HG03095 (cell line): ENCODE measurements around the gene ZNF367.

Source experiments
- ATAC-seq: cut with Tn5 transposase; IDR thresholded peaks from one replicate; pipeline ENCODE4 v1.9.1; 2021; ENCODE audit warnings: moderate library complexity; ENCODE audit not compliant: unreplicated experiment

The ZNF367 gene

DNA sequence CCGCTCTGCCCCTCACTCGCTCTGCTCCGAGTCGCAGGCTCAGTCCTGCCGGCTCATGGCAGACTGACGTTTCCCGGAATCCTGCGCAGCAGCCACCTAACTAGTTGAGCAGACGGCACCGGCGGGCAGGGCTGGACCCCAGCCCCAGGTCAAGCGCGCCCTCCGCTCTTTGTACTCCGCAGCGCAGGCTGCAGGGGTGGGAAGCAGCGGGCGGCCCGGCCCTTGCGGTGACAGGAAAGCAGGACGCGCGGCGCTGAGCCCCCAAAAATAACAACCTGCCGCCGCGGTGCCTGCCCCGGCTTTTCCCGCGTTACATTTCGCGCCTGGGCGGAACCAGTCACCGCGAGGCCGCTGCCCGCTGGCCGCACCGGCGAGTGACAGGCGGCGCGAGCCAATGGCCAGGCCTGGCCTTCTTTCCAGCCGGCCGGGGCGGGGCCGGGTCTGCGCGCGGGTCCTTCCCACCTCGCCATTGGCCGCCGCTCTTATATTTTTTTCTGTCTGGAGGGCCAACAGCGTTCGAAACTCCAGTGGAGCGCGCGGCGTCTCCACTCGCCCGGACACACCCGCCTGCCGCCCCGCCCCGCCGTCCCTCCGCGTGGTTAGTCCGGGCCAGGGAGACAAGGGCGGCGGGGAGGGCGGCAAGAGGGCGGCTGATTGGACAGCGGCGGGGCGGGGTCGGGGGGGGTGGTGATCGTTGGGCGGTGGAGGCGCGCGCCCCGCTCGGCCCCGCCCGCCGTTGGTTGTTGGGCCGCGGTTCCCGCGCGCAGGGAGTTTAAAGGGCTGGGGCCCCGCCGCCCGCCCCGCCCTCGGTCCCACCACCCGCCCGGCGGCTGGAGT, at the start of gene ZNF367:
Gene ZNF367 (minus strand): TSS at position 288 of the 837 bp plus-strand sequence. CDS start 338 bp downstream, outside the sequence.
- ATAC-seq: peak; percentile 58

DNA sequence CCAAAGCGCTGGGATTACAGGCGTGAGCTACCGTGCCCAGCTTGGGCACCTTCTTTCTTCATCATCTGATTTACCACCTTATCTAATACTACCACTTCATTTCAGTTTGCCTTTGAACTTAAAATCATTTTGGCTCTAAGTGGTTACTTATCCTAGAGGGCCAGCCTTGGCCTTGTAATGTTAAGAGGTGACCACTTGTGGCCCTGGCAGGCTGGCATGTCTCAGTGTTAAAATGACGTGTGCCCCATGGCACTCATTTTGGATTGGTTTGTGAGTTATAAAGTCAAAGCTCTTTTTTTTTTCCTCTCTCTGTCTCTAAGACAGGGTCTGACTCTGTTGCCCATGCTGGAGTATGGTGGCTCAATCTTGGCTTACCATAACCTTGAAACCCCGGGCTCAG, 49.6 kb upstream of the ZNF367 start:
- no peak for ATAC-seq

DNA sequence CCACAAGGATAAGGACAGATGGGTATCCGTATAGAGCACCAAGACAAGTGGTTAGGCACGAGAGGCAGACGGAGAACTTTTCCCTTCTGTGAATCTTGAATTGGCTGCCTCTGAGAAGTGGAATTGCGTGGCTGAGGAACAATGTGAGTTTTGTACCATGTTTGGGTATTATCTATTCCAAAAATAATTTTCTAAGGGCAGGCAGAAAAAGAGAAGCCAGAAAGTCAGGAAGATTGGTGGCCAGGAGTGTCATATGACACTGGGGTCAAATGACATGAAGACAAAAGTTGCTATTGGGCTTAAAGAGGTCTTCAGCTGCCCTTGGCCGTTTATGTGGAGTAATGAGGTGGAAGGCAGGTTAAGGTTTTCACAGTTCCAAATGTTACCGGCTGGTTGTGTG, 46.3 kb upstream of the ZNF367 start:
- ATAC-seq: no peak

- ATAC-seq: no peak
Measured at GRCh38 chr9:96462541-96462940, 44.4 kb upstream of the ZNF367 start.

DNA sequence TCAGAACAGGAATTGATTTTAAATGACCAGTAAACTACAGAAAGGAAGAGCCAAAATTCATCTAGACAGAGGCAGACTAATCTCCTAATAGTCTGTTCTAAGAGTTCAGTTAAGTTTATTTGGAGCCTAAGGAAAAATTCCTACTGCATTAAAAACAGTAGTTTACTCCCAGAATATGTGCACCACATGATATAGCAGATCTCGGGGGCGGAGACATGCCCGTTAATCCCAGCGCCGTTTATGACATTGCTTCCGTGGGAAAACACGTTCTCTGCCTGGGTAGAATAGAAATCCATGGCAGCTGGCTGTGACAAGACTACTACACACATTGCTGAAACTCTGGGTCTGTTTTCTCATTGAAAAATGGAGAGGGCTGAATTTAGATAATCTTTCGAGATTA, 43.2 kb upstream of the ZNF367 start:
- ATAC-seq: no peak

- no peak for ATAC-seq
Measured at GRCh38 chr9:96460882-96461281, 42.7 kb upstream of the ZNF367 start.

GRCh38 chr9:96460470-96460869, 42.3 kb upstream of the ZNF367 start:
- no peak for ATAC-seq

- no peak for ATAC-seq
Measured at GRCh38 chr9:96459268-96460007, 41.3 kb upstream of the ZNF367 start.

DNA sequence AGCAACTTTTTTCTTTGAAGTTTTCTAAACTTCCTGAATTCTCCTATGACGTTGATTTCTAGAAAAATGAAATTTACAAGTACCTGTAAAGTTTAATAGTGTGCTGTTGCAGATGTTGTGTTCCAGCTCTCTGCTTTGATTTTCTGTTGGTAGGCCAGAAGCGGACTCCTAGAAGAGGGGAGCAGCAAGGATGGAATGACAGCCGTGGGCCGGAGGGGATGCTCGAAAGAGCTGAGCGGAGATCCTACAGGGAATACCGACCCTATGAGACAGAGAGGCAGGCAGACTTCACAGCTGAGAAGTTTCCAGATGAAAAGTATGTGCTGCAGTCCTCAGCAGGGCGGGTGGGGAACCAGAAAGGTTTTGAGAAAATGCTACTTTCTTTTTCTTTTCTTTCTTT, 40.1 kb upstream of the ZNF367 start:
- ATAC-seq: no peak

DNA sequence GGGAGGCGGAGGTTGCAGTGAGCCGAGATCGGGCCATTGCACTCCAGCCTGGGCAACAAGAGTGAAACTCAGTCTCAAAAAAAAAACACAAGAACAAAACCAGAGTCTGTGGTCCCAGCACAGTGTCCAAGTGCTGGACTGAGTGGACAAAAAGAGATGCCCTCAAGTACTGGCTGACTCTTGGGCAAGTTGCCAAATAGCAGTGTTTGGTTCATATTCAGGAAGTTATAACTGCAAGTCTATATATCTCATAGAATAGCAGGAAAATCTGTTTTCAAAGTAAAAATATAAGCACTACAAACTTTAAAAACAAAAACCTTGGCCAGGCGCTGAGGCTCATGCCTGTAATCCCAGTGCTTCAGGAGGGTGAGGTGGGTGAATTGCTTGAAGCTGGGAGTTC, 39.1 kb upstream of the ZNF367 start:
- no peak for ATAC-seq

DNA sequence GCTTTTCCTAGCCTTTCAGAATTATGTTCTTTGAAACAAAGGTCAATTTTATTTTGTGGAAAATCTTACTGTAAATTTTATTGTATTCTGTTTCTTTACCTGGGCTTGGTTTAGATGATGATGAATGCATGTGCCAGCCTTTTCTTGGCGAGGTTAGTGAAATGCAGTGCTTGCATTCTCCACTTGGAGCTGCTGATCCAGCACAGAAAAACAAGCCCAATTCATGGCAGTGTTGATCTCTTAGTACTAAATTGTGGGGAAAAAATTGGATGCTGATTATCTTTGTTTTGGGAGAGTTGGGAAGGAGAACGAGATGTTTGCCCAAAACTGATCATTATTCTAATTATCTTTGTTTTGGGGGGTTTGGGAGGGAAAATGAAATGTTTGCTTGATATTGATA, 35.5 kb upstream of the ZNF367 start:
- ATAC-seq: no peak

GRCh38 chr9:96450613-96451528, 32.7 kb upstream of the ZNF367 start:
- ATAC-seq: peak; percentile 5

- ATAC-seq: peak; percentile 92
Measured at GRCh38 chr9:96449845-96450612, 31.9 kb upstream of the ZNF367 start, which contains the start of gene HABP4. HABP4 (plus strand) TSS chr9:96450169; CDS start chr9:96450280, 111 bp downstream.

GRCh38 chr9:96449523-96449844, 31.3 kb upstream of the ZNF367 start:
- ATAC-seq: peak; percentile 11

GRCh38 chr9:96448546-96449170, 30.5 kb upstream of the ZNF367 start:
- ATAC-seq: no peak

GRCh38 chr9:96447406-96447805, 29.2 kb upstream of the ZNF367 start:
- ATAC-seq: no peak

- ATAC-seq: no peak
Measured at GRCh38 chr9:96442491-96442890, 24.3 kb upstream of the ZNF367 start.

GRCh38 chr9:96441798-96442445, 23.8 kb upstream of the ZNF367 start:
- ATAC-seq: no peak

DNA sequence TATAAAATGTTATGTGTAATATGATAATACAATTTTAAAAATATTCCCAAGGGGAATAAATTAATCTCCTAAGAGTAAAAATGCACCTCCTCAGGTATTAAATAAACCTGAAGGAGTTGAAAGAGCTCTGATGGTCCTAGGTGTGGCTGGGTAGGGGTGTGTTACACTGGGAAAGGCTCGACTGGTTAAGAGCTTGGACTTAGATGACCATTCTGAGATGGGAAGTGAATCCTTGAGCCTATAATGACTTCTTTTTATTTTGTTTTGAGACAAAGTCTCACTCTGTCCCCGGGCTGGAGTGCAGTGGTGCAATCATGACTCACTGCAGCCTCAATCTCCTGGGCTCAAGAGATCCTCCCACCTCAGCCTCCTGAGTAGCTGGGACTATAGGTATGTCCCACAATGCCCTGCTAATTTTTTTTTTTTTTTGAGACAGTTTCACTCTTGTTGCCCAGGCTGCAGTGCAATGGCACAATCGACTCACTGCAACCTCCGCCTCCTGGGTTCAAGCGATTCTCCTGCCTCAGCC, 22.6 kb upstream of the ZNF367 start:
- ATAC-seq: no peak
